HepG2 (cell line): ENCODE data around the gene SYCP2. TPM values are rescaled to one million over a fixed set of nuclear protein-coding genes. Genes with fewer than 3 reads are reported as not detected.

Source experiments
- ATAC-seq: fragments of 200-7000 bp; cut with Tn5 transposase; 3 replicates; pipeline ENCODE4 v1.9.1; 2020; ENCODE audit warnings: mild to moderate bottlenecking, moderate library complexity
- BruUV-seq: library from RNA; stranded (reverse); fragments of 400-500 nt; replicated peaks from 2 replicates; lab custom pipeline; 2021; lab: Mats Ljungman, UMichigan
- CTCF ChIA-PET: fragments of 300-600 bp; formaldehyde crosslinking; extraction: SDS; loops from one replicate; lab custom pipeline; 2021; ENCODE audit warnings: low total read pairs, inconsistent platforms, low intra/inter-chr PET ratio; lab: Yijun Ruan, JAX
- POLR2A ChIA-PET: fragments of 350-600 bp; sonication (Branson Sonifier 250); formaldehyde crosslinking; loops from one replicate; lab custom pipeline; 2020; ENCODE audit warnings: antibody characterized with exemption, inconsistent platforms; lab: Yijun Ruan, JAX
- DNase-seq: peaks from one replicate; pipeline ENCODE4 v3.0.0-alpha.2; 2015; ENCODE audit warnings: low spot score
- FAIRE-seq: peaks from 3 replicates; lab custom pipeline; 2011; peaks lifted over from hg19 to GRCh38; lab: Jason Lieb, UNC
- H2AFZ ChIP-seq: one replicate; pipeline ENCODE4 v1.6.1; 2011; ENCODE audit warnings: low read length, inconsistent platforms
- H3K27ac ChIP-seq: fragments of 300-600 bp; 3 replicates; pipeline ENCODE4 v1.8.0; 2011; ENCODE audit warnings: mixed run types, mild to moderate bottlenecking, mixed read lengths, low read length, inconsistent platforms; ENCODE audit not compliant: insufficient read depth; ENCODE audit errors: extremely low read length
- H3K27me3 ChIP-seq, 2 experiments: fragments of 200-600 bp in 1 of 2; 2 replicates in 1 of 2; 3 replicates in 1 of 2; pipeline versions ENCODE4 v1.6.0 to v1.8.0; 2011; ENCODE audit warnings: low read length in 2 of 2, mild to moderate bottlenecking in 2 of 2, moderate library complexity in 2 of 2, inconsistent platforms in 1 of 2; ENCODE audit not compliant: insufficient read depth in 2 of 2, control insufficient read depth in 1 of 2
- H3K36me3 ChIP-seq, 2 experiments: fragments of 200-600 bp in 1 of 2; replicated peaks in 1 of 2; 2 replicates in 1 of 2; 3 replicates in 1 of 2; pipeline versions ENCODE4 v1.5.1 to v1.8.0; 2011; ENCODE audit warnings: low read length in 2 of 2, inconsistent platforms in 1 of 2; ENCODE audit not compliant: insufficient read depth in 2 of 2, control insufficient read depth in 1 of 2
- H3K4me1 ChIP-seq: 2 replicates; pipeline ENCODE4 v1.5.1; 2012; ENCODE audit warnings: low read length, inconsistent platforms; ENCODE audit not compliant: insufficient read depth
- H3K4me2 ChIP-seq: 2 replicates; pipeline ENCODE4 v1.6.0; 2011; ENCODE audit warnings: low read depth, low read length, inconsistent platforms
- H3K4me3 ChIP-seq, 3 experiments: fragments of 200-600 bp in 1 of 3; sonication (generic), shearing (Covaris generic) in 1 of 3; replicated peaks in 1 of 3; 2 replicates each; pipeline ENCODE4 v1.5.1; 2011 to 2016; ENCODE audit warnings: low read length in 3 of 3, inconsistent platforms in 2 of 3, low read depth in 2 of 3, mild to moderate bottlenecking in 2 of 3, control low read depth in 1 of 3, mixed read lengths in 1 of 3; ENCODE audit not compliant: insufficient read depth in 1 of 3
- H3K79me2 ChIP-seq: one replicate; pipeline ENCODE4 v1.6.1; 2011; ENCODE audit warnings: low read length, inconsistent platforms; ENCODE audit not compliant: insufficient read depth
- H3K9ac ChIP-seq: 2 replicates; pipeline ENCODE4 v1.6.0; 2011; ENCODE audit warnings: mild to moderate bottlenecking, low read depth, low read length, inconsistent platforms; ENCODE audit not compliant: insufficient read depth
- H3K9me3 ChIP-seq: 2 replicates; pipeline ENCODE4 v1.5.1; 2012; ENCODE audit warnings: mild to moderate bottlenecking, low read length
- H4K20me1 ChIP-seq: 2 replicates; pipeline ENCODE4 v1.6.0; 2011; ENCODE audit warnings: inconsistent platforms, mild to moderate bottlenecking, low read length, moderate library complexity; ENCODE audit not compliant: insufficient read depth
- FOXA1 ChIP-seq, 2 experiments: fragments of 450-650 bp in 1 of 2; sonication (generic) in 1 of 2; formaldehyde crosslinking in 1 of 2; IDR thresholded peaks; 2 replicates each; pipeline versions ENCODE4 v1.4.0 to v1.6.1; 2016 to 2020; ENCODE audit warnings: missing genetic modification reagents in 1 of 2
- JUNB ChIP-seq: sonication (generic); formaldehyde crosslinking; IDR thresholded peaks from 2 replicates; pipeline ENCODE4 v1.8.0; 2022; ENCODE audit warnings: missing genetic modification reagents, mild to moderate bottlenecking, borderline replicate concordance
- MBNL3 ChIP-seq: fragments of 250-450 bp; sonication (Bioruptor Pico); conservative IDR thresholded peaks from 2 replicates; pipeline ENCODE4 v1.8.0; 2022; ENCODE audit warnings: mild to moderate bottlenecking, inconsistent platforms
- NFYB ChIP-seq: sonication (generic); formaldehyde crosslinking; IDR thresholded peaks from 2 replicates; pipeline ENCODE4 v1.4.0; 2020; ENCODE audit warnings: missing genetic modification reagents
- PHF5A ChIP-seq: IDR thresholded peaks from one replicate; pipeline ENCODE4 v1.6.1; 2018; ENCODE audit warnings: low read depth, missing genetic modification reagents; ENCODE audit not compliant: unreplicated experiment
- TBL1XR1 ChIP-seq: fragments of 150-350 bp; IDR thresholded peaks from 2 replicates; pipeline ENCODE4 v1.6.1; 2014; ENCODE audit warnings: borderline replicate concordance, low read length; ENCODE audit not compliant: partially characterized antibody
- TBX2 ChIP-seq: sonication (generic); formaldehyde crosslinking; IDR thresholded peaks from 2 replicates; pipeline ENCODE4 v1.5.0; 2020; ENCODE audit warnings: missing genetic modification reagents, mild to moderate bottlenecking, borderline replicate concordance
- ZNF530 ChIP-seq: sonication (generic); formaldehyde crosslinking; IDR thresholded peaks from 2 replicates; pipeline ENCODE4 v1.5.0; 2020; ENCODE audit warnings: low read depth, mild to moderate bottlenecking, missing genetic modification reagents
- ZNF550 ChIP-seq: sonication (generic); formaldehyde crosslinking; IDR thresholded peaks from 2 replicates; pipeline ENCODE4 v1.4.0; 2020; ENCODE audit warnings: mild to moderate bottlenecking, missing genetic modification reagents, borderline replicate concordance
- ZNF580 ChIP-seq: IDR thresholded peaks from 2 replicates; pipeline ENCODE4 v1.6.1; 2016; ENCODE audit warnings: low read depth, borderline replicate concordance
- ZNF704 ChIP-seq: sonication (generic); formaldehyde crosslinking; IDR thresholded peaks from 2 replicates; pipeline ENCODE4 v1.8.1; 2023; ENCODE audit warnings: mild to moderate bottlenecking, inconsistent platforms, moderate library complexity, missing genetic modification reagents, borderline replicate concordance
- ZSCAN25 ChIP-seq: sonication (generic); formaldehyde crosslinking; IDR thresholded peaks from 2 replicates; pipeline ENCODE4 v1.8.0; 2022; ENCODE audit warnings: mild to moderate bottlenecking, missing genetic modification reagents
- ZXDC ChIP-seq: sonication (generic); formaldehyde crosslinking; IDR thresholded peaks from 2 replicates; pipeline ENCODE4 v1.5.0; 2020; ENCODE audit warnings: mild to moderate bottlenecking, missing genetic modification reagents
- WGBS: methylation state at CpG from one replicate; pipeline ENCODE4 v1.1.6; 2017; ENCODE audit warnings: low lambda C conversion rate; 5-methylcytosine and 5-hydroxymethylcytosine counted together
- in situ Hi-C: cut with HindIII; loops from 2 replicates; pipeline ENCODE4 v1.10.0; 2017; ENCODE audit warnings: low pct_unique_long_range_greater_than_20kb; ENCODE audit not compliant: extremely low pct_ligation_motif_present
- intact Hi-C: fragments of 100-400 bp; cut with micrococcal nuclease; formaldehyde crosslinking; loops from one replicate; pipeline ENCODE4 v1.10.0; 2022; ENCODE audit not compliant: unreplicated experiment
- polyA plus RNA-seq, 8 experiments: library from polyadenylated mRNA; depleted of rRNA in 3 of 8; stranded (reverse) in 7 of 8; unstranded in 1 of 8; fragments of >200 nt; fragmentation: Illumina TruSeq in 4 of 8; extraction: Trizol in 4 of 8; gene quantifications; 2 replicates each; pipeline versions ENCODE4 v1.2.1 to v1.2.3, GENCODE V29; 2011 to 2016; ENCODE audit warnings: low read depth in 4 of 8, missing spikeins in 1 of 8, mixed read lengths in 1 of 8; ENCODE audit not compliant: insufficient read depth in 1 of 8
- total RNA-seq, 5 experiments: library from RNA; depleted of rRNA; stranded (reverse); fragments of >200 nt; fragmentation: Illumina TruSeq; extraction: Trizol; gene quantifications; 2 replicates each; pipeline ENCODE4 v1.2.3, GENCODE V29; 2016; ENCODE audit warnings: low read depth in 1 of 5

Gene SYCP2
- total and polyA plus RNA-seq, 2 of the 13 experiments (the other 11 are each of a cell fraction or from before 2014, with no cell fraction given): 0.07 to 0.24 TPM

GRCh38 chr20:59947376-59947775, 13.9 kb upstream of the SYCP2 start:
- POLR2A ChIA-PET: no interaction called here
- Histone ChIP-seq H3K4me1 (no peaks in the 10 kb centered on the region), H3K4me3 (no peak overlapping the region), H2AFZ (no peak overlapping the region), H3K27me3 (no peaks in the 10 kb centered on the region), H4K20me1 (no peaks in the 10 kb centered on the region), H3K27ac (no peak overlapping the region), H3K36me3 (peaks cover 8 to 17% of the 10 kb centered on the region in 2 experiments; a peak in 4 of 5 replicates), H3K4me2 (no peak overlapping the region)
- no peak for DNase-seq
- 94% methylated on average over 8 of the region's 8 CpGs for whole genome bisulfite sequencing
- no peak for FAIRE-seq
- TF ChIP-seq TBX2: no peak
- TF ChIP-seq PHF5A: no peak
- TF ChIP-seq NFYB (CRISPR knock-in tag): no peak
- no peak for TF ChIP-seq ZXDC (CRISPR knock-in tag)
- TF ChIP-seq, all 625 proteins: peak for 0
- BruUV-seq: no TSS peak
- CTCF ChIA-PET: no interaction called here
- no peak for ATAC-seq
- Histone ChIP-seq H3K9me3 (no peaks in the 10 kb centered on the region), H3K9ac (no peak overlapping the region), H3K79me2 (no peaks in the 10 kb centered on the region)
- intact Hi-C loops (no loop called here), in situ Hi-C loops (no loop called here)

GRCh38 chr20:59945731-59946130, 12.3 kb upstream of the SYCP2 start:
- Histone ChIP-seq H3K4me3 (no peak overlapping the region), H3K36me3 (peaks cover 8 to 17% of the 10 kb centered on the region in 2 experiments; a peak in 4 of 5 replicates), H4K20me1 (no peaks in the 10 kb centered on the region), H3K9ac (no peak overlapping the region), H3K79me2 (peaks cover 11% of the 10 kb centered on the region), H3K4me2 (no peak overlapping the region), H3K27me3 (no peaks in the 10 kb centered on the region; a peak in 1 of 5 replicates), H3K9me3 (no peaks in the 10 kb centered on the region), H3K4me1 (peaks cover 13% of the 10 kb centered on the region), H3K27ac (no peak overlapping the region), H2AFZ (no peak overlapping the region)
- 95% methylated on average over 2 of the region's 2 CpGs for WGBS
- CTCF ChIA-PET: no interaction called here
- no peak for ATAC-seq
- no TSS peak for BruUV-seq
- no peak for DNase-seq
- POLR2A ChIA-PET: no interaction called here
- no peak for FAIRE-seq
- intact Hi-C loops (no loop called here), in situ Hi-C loops (no loop called here)
- TF ChIP-seq MBNL3 (CRISPR knock-in tag): no peak
- TF ChIP-seq TBX2: no peak
- TF ChIP-seq ZSCAN25: no peak
- TF ChIP-seq JUNB: no peak
- TF ChIP-seq ZNF530: no peak
- TF ChIP-seq ZNF550: no peak
- no peak for TF ChIP-seq ZNF580 (CRISPR knock-in tag)
- TF ChIP-seq ZNF704 (CRISPR knock-in tag): no peak
- TF ChIP-seq TBL1XR1: no peak
- no peak for TF ChIP-seq FOXA1 (IDR thresholded peaks at IDR 0.05)
- no peak for TF ChIP-seq FOXA1 (CRISPR knock-in tag; IDR thresholded peaks at IDR 0.05)
